ENCODE data around the gene PAGE2.

- TF ChIP-seq CTCF (IDR thresholded peaks at IDR 0.05) (no peak), POLR2A (IDR thresholded peaks at IDR 0.05) (no peak)
These were observed 40.5 kb downstream of the PAGE2 start for GRCh38 chrX:55129361-55129760.
